ENCODE data around the gene CYTH1.

DNA sequence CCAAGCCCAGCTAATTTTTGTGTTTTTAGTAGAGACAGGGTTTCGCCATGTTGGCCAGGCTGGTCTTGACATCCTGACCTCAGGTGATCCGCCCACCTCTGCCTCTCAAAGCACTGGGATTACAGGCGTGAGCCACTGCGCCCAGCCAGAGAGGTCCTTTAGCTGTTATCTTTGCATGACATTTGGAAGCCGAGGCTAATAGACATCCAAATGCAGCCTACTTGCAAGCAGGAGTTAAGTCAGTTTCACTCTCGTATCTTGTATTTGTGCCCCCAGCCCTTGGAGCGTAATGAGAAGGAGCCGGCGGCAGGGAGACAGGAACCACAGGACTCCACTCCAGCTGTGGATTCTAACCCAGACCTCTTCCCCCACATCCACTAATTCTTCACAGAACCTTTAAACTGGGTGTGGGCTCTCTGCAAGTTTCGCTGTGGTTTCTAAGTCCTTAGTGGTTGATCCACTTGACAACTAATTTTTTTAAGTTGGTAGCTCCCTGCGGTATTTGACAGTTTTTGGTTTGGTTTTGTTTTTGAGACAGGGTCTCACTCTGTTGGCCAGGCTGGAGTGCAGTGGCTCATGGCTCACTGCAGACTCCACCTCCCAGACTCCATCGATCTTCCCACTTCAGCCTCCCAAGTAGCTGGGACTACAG is 3.1 kb upstream of the CYTH1 start:
- TF ChIP-seq GATA2 (IDR thresholded peaks at IDR 0.05; ENCODE audit: low read depth, low read length) (no peak), GATA3 (IDR thresholded peaks at IDR 0.05; ENCODE audit: low read depth, low read length) (no peak)

Data from SH-SY5Y (cell line).